C4-2B (cell line): ENCODE measurements around the gene ATXN7L2.

ENCODE experiments used
- H3K27ac ChIP-seq: fragments of 450-650 bp; 2 replicates; pipeline ENCODE4 v1.5.1; 2017
- CTCF ChIP-seq: fragments of 450-650 bp; conservative IDR thresholded peaks from 2 replicates; pipeline ENCODE4 v1.5.1; 2017; ENCODE audit warnings: mild to moderate bottlenecking
- ZFX ChIP-seq: fragments of 450-650 bp; IDR thresholded peaks from 2 replicates; pipeline ENCODE4 v1.6.1; 2017

Gene ATXN7L2

GRCh38 chr1:109479311-109479710 lies 4.4 kb upstream of the ATXN7L2 start:
- no peak for TF ChIP-seq ZFX
- TF ChIP-seq CTCF = no peak
- no peak overlapping the region for H3K27ac ChIP-seq

DNA sequence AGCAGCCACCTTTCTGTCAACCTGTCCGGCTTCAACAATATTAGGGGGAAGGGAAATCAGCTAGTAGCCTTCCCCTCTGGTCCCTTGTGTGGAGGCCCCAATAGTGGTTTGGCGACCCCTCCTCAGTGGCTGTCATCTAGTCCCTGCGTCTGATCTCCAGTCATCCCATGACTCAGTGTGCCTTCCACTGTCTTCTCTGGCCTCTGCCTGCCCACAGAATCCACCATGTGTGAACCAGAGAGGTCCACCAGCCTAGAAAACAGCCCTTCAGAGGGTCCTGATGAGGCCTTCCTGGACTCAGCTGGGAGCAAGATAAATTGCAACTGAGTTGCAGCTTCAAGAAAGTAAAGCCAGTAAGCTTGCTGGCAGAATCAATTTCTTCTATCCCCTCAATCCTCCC lies 3.8 kb upstream of the ATXN7L2 start:
- TF ChIP-seq CTCF = no peak
- no peak for TF ChIP-seq ZFX
- no peak overlapping the region for H3K27ac ChIP-seq

DNA sequence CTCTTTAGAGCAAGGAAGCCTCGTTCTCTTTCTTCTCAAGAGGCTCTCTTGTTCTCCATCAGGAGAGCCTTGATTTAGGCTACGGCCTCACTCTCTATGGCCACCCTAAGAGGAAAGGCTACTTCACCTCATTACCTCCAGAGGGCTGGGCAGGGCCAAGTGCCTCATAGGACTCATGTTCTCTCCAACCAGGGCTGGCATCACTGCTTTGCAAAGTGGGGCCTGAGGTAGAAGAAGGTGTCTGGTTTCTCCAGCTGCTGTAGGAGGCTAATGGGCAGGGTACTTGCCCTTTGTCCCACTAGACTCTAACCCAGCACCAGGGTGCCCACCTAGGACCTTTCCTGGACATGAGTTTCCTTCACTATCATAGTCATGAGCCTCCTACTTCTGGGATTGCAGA lies 2.1 kb upstream of the ATXN7L2 start:
- no peak overlapping the region for H3K27ac ChIP-seq
- TF ChIP-seq CTCF (no peak), ZFX (no peak)

- TF ChIP-seq CTCF (no peak), ZFX (no peak)
- H3K27ac ChIP-seq = no peak overlapping the region
These were observed 1.5 kb upstream of the ATXN7L2 start for GRCh38 chr1:109482242-109482641.

DNA sequence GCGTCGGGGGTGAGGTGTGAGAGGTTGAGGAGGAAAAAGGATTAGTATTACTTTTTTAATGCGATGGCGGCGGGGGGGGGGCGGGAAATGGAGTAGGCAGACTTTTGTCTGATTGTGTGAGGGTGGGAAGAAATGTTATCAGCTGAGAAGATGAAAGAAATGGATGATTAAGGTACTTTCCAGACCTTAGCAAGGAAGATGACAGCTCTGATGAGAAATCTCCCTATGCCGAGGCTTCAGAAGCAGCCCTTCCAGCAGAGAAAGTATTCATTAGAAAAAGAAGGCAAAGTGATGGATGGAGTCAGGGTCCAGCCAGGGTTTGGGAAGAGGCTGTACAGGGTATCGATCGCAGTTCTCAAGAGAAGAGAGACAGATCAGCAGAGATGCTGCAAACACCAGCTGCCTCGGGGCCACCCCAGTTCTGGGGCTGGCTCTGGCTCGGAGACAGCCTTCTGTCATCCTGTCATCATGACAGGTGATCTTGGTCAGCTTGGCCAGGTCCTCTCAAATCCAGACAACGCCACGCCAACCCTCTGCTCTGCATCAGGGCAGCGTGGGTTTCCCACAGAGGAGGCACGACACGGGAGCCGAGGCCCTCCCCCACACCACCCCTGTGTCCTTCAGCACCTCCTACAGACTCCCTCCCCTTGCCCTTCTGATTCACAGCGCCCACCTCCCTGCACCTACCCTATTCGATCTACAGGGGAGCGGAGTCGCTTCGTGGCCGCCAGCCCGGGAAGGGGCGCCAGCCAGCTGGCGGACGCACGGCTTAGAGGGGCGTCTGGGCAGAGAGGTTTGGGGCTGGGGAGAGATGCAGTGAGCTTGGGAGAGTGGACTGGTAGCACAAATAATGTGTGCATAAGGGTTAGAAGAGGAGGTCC lies 674 bp upstream of the ATXN7L2 start:
- TF ChIP-seq CTCF (no peak), ZFX (no peak)
- H3K27ac ChIP-seq = no peak overlapping the region; the same call in 1 of the 2 replicates

DNA sequence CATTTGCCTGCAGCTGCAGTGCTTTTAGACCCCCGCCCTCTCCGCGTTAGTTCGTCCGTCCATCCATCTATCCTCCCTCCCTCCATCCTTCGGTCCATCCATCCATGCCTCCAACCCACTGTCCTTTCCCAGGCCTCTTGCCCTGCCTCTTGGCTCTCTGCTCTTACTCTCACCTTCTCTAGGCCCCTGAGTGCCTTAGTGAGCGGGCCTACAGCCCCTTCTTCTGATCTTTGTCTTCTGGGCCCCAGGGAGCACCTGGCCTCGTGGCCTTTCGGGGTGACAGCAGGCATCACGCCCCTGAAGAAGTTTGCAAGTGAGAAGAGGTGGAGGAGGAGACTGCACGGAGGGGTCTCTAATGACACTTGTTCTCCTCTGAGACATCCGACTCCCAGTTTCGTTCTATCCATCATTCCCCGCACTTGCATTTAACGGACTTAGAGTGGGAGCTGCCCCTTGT lies 842 bp downstream of the ATXN7L2 start:
- TF ChIP-seq ZFX (no peak), CTCF (no peak)
- H3K27ac ChIP-seq = peak overlapping the region; percentile 86

DNA sequence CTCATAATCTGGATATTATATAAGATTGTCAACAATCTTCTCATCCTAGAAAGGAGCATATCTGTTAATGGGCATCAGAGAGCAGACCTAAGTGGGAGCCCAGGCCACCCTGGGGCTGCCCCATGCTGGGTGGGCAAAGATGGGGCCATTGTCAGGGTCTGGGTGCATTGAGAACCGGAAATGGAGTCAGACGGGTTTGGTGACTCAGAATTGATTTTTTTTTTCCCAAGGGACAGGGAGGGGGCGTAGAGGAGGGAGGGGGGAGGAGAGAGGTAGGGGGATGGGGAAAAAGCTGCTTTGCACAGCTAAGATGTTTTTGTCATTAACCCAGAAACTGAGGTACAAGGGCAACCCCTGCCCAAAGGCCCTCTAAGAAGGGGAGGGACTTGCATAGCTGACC lies 1.3 kb downstream of the ATXN7L2 start:
- no peak overlapping the region; the same call in 1 of the 2 replicates for H3K27ac ChIP-seq
- TF ChIP-seq CTCF (no peak), ZFX (no peak)
